Mesothelial cell of epicardium (in vitro differentiated cells): ENCODE results near the gene GRB10. TPM values are rescaled to one million over a fixed set of nuclear protein-coding genes. Genes with fewer than 3 reads are reported as not detected.

ENCODE experiments used
- DNase-seq, 2 experiments: peaks; one replicate each; pipeline ENCODE4 v3.0.0; 2021; ENCODE audit warnings: low spot score in 2 of 2; ENCODE audit not compliant: unreplicated experiment in 2 of 2
- H3K27ac Mint-ChIP-seq: 2 replicates; pipeline ENCODE4 v1.8.0; 2021; ENCODE audit warnings: mixed read lengths
- H3K27me3 Mint-ChIP-seq: 2 replicates; pipeline ENCODE4 v1.8.0; 2021; ENCODE audit warnings: low read depth, mixed read lengths
- H3K36me3 Mint-ChIP-seq: 2 replicates; pipeline ENCODE4 v1.8.0; 2021; ENCODE audit warnings: mixed read lengths
- H3K4me1 Mint-ChIP-seq: 2 replicates; pipeline ENCODE4 v1.8.0; 2021; ENCODE audit warnings: mixed read lengths
- H3K4me3 Mint-ChIP-seq: 2 replicates; pipeline ENCODE4 v1.8.0; 2021; ENCODE audit warnings: mild to moderate bottlenecking, moderate library complexity, mixed read lengths
- H3K9me3 Mint-ChIP-seq: 2 replicates; pipeline ENCODE4 v1.8.0; 2021; ENCODE audit warnings: mixed read lengths
- CTCF ChIP-seq: fragments of 200-600 bp; sonication (generic); IDR thresholded peaks from one replicate; pipeline ENCODE4 v1.5.0; 2021; ENCODE audit warnings: antibody characterized with exemption; ENCODE audit not compliant: unreplicated experiment
- total RNA-seq: library from RNA; stranded (reverse); gene quantifications from 3 replicates; pipeline ENCODE4 v1.2.1, GENCODE V29; 2021

The GRB10 gene
- total RNA-seq, 1 donor from 2014 or later, result 59.2 TPM

DNA sequence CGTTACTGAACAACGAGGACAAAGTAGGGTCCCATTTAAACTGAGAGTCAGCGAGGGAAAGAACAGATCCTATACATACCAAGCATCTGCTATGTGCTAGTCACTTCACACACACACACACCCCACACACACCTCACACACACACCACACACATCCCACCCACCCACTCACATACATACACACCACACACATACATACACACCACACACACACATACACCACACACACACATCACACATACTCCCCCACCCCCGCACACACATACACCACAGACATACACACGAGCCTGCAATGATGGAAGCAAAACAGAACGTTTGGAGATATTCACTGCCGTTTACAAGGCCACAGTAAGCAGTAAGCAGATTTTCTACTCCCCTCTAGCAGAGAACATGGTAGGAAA, 607 bp upstream of the GRB10 start:
- no peak overlapping the region for H3K27ac Mint-ChIP-seq
- peaks cover 10% of the 10 kb centered on the region for H3K9me3 Mint-ChIP-seq
- H3K4me3 Mint-ChIP-seq, result peak overlapping the region; percentile 70
- H3K27me3 Mint-ChIP-seq, result peaks cover 47% of the 10 kb centered on the region
- H3K36me3 Mint-ChIP-seq, result peaks cover 16% of the 10 kb centered on the region
- H3K4me1 Mint-ChIP-seq, result peaks cover 9% of the 10 kb centered on the region
- DNase-seq, result no peak
- TF ChIP-seq CTCF, result no peak

- peak overlapping the region; percentile 54 for H3K4me3 Mint-ChIP-seq
- peaks cover 13% of the 10 kb centered on the region for H3K36me3 Mint-ChIP-seq
- peaks cover 13% of the 10 kb centered on the region for H3K9me3 Mint-ChIP-seq
- peaks cover 9% of the 10 kb centered on the region for H3K4me1 Mint-ChIP-seq
- no peak overlapping the region for H3K27ac Mint-ChIP-seq
- no peak for DNase-seq
- peaks cover 43% of the 10 kb centered on the region for H3K27me3 Mint-ChIP-seq
- no peak for TF ChIP-seq CTCF
These were observed 1.1 kb downstream of the GRB10 start for GRCh38 chr7:50781381-50782293.

GRCh38 chr7:50780436-50780835, 2.3 kb downstream of the GRB10 start:
- Mint-ChIP-seq H3K9me3 (peaks cover 8% of the 10 kb centered on the region), H3K36me3 (peaks cover 9% of the 10 kb centered on the region), H3K27me3 (peaks cover 40% of the 10 kb centered on the region), H3K27ac (no peak overlapping the region), H3K4me1 (peaks cover 21% of the 10 kb centered on the region), H3K4me3 (no peak overlapping the region)
- no peak for TF ChIP-seq CTCF
- no peak for DNase-seq

DNA sequence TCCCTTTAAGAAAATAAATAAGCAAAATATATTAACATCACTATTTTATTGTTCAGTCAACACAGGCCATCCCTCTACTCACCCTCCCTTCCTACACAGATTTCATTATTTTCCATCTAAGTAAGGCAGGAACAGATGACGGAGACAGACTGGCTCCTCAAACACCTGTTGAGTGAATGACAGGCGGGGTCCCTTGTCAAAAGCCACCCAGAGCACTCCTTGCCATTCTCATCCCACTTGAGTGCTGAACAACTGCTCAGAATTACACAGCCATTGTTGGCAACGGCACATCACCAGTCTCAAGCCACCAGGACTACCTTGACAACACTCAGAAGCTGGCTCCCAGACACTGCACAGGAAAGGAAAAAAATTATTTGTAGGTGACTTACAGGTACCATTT, 3.3 kb downstream of the GRB10 start:
- Mint-ChIP-seq H3K9me3 (peaks cover 8% of the 10 kb centered on the region), H3K36me3 (peaks cover 9% of the 10 kb centered on the region), H3K4me1 (peaks cover 21% of the 10 kb centered on the region), H3K27ac (no peak overlapping the region), H3K4me3 (no peak overlapping the region), H3K27me3 (peaks cover 35% of the 10 kb centered on the region)
- no peak for TF ChIP-seq CTCF
- DNase-seq, result no peak

DNA sequence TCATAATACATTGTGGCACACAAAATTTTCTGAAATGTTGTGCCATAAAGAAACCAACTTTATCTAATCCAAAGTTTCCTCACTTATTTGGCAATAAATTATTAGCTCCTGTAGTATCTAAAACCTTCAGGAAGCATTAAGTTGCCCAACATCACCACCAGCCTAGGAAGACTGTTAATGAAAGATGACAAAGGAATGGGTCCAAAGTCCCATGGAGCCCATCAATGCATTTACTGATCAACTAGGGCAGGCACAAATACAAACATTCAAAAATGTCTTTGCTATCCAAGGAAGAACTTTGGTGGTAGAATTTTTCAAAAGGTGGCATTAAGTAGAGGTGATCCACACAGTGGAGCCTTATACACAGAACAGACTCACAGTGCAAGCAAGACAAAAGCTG, 4.5 kb downstream of the GRB10 start:
- peaks cover 8% of the 10 kb centered on the region for H3K36me3 Mint-ChIP-seq
- H3K27ac Mint-ChIP-seq, result no peak overlapping the region
- peaks cover 21% of the 10 kb centered on the region for H3K4me1 Mint-ChIP-seq
- H3K4me3 Mint-ChIP-seq, result no peak overlapping the region
- peaks cover 12% of the 10 kb centered on the region for H3K9me3 Mint-ChIP-seq
- no peak for TF ChIP-seq CTCF
- peaks cover 23% of the 10 kb centered on the region for H3K27me3 Mint-ChIP-seq
- no peak for DNase-seq
